Spleen (tissue), 11 donors: ENCODE results near the gene XPNPEP1. TPM values are rescaled to one million over a fixed set of nuclear protein-coding genes. Genes with fewer than 3 reads are reported as not detected.

Source experiments
- DNase-seq: peaks from one replicate; pipeline ENCODE4 v3.0.0-alpha.2; 2020
- H3K27ac ChIP-seq, 8 donors: fragments of 200-600 bp; sonication (generic) in 7 of 8; 1 replicate in 4 of 8; 2 replicates in 4 of 8; pipeline versions ENCODE4 v1.5.0 to v1.8.0; 2016 to 2021; ENCODE audit warnings: inconsistent platforms in 4 of 8, mild to moderate bottlenecking in 4 of 8, moderate library complexity in 1 of 8
- H3K27me3 ChIP-seq, 7 donors: fragments of 200-600 bp; sonication (generic) in 6 of 7; replicated peaks in 1 of 7; 1 replicate in 4 of 7; 2 replicates in 3 of 7; pipeline versions ENCODE4 v1.5.0 to v1.8.0; 2016 to 2021; ENCODE audit warnings: inconsistent platforms in 3 of 7, mild to moderate bottlenecking in 1 of 7
- H3K36me3 ChIP-seq, 6 donors: fragments of 200-600 bp; sonication (generic) in 5 of 6; 1 replicate in 4 of 6; 2 replicates in 2 of 6; pipeline versions ENCODE4 v1.5.0 to v1.8.0; 2016 to 2021; ENCODE audit warnings: inconsistent platforms in 2 of 6
- H3K4me1 ChIP-seq, 6 donors: fragments of 200-600 bp; sonication (generic) in 5 of 6; 1 replicate in 3 of 6; 2 replicates in 3 of 6; pipeline versions ENCODE4 v1.5.0 to v1.8.0; 2016 to 2021; ENCODE audit warnings: inconsistent platforms in 3 of 6
- H3K4me3 ChIP-seq, 8 donors: fragments of 200-600 bp; sonication (generic) in 7 of 8; 1 replicate in 4 of 8; 2 replicates in 4 of 8; pipeline versions ENCODE4 v1.5.0 to v1.8.0; 2016 to 2021; ENCODE audit warnings: inconsistent platforms in 4 of 8, mild to moderate bottlenecking in 4 of 8, moderate library complexity in 2 of 8
- H3K9me3 ChIP-seq, 8 donors: fragments of 200-600 bp; sonication (generic) in 7 of 8; 1 replicate in 4 of 8; 2 replicates in 4 of 8; pipeline versions ENCODE4 v1.5.0 to v1.8.0; 2016 to 2021; ENCODE audit warnings: inconsistent platforms in 4 of 8
- CTCF ChIP-seq, 11 experiments: fragments of 200-600 bp in 7 of 11; fragments of 450-650 bp in 4 of 11; sonication (generic) in 4 of 11; IDR thresholded peaks in 8 of 11; conservative IDR thresholded peaks in 3 of 11; 1 replicate in 7 of 11; 2 replicates in 4 of 11; pipeline versions ENCODE4 v1.4.0 to v1.8.0; 2016 to 2021; ENCODE audit warnings: antibody characterized with exemption in 11 of 11, inconsistent platforms in 4 of 11, mild to moderate bottlenecking in 1 of 11
- POLR2A ChIP-seq, 3 donors: fragments of 450-650 bp; IDR thresholded peaks; one replicate each; pipeline ENCODE4 v1.5.1; 2017; ENCODE audit warnings: antibody characterized with exemption in 3 of 3, mild to moderate bottlenecking in 1 of 3
- POLR2AphosphoS5 ChIP-seq, 3 donors: sonication (generic); formaldehyde crosslinking; IDR thresholded peaks; one replicate each; pipeline ENCODE4 v1.5.1; 2017; ENCODE audit warnings: antibody characterized with exemption in 3 of 3
- WGBS, 5 donors: extraction: QIAGEN DNeasy Blood & Tissue Kit in 3 of 5; methylation state at CpG; one replicate each; pipeline versions ENCODE4 v1.1.5 to v1.1.7; 2013 to 2018; 5-methylcytosine and 5-hydroxymethylcytosine counted together
- intact Hi-C: fragments of 100-400 bp; cut with DNase I; formaldehyde crosslinking; loops from one replicate; pipeline ENCODE4 v1.15.0; 2023; ENCODE audit warnings: low total_unique reads
- polyA plus RNA-seq, 3 donors: library from polyadenylated mRNA; stranded (reverse); fragments of 200-250 nt; gene quantifications; one replicate each; pipeline ENCODE4 v1.2.1, GENCODE V29; 2013
- total RNA-seq, 7 donors: library from RNA; depleted of rRNA in 3 of 7; stranded (reverse); fragments of >200 nt in 3 of 7; fragmentation: NEBNext Ultra II Directional in 4 of 7; extraction: Animal tissue kit (Norgen Biotek cat#: 25700) in 4 of 7; gene quantifications; one replicate each; pipeline versions ENCODE4 v1.1.0 to v1.2.1, GENCODE V29; 2016 to 2021
- donor health status: healthy with polysubstance abuse.
- donor health status: DM: no; HTN: no; CAD: no; lungs with moderate emphysema.
- donor health status: DM: no; HTN: no; CAD: no.
- donor health status: Bipolar disorder and iron deficiency.
- donor health status: healthy.
- donor health status: DM: no; HTN: no; CAD: no.
- donor health status: DM: yes; HTN: yes; CAD: no.

The XPNPEP1 gene
- total and polyA plus RNA-seq, 10 donors = 23.1 to 97.1 (median 63.7) TPM

GRCh38 chr10:109894516-109894915 lies 28.8 kb downstream of the XPNPEP1 start:
- no peaks in the 10 kb centered on the region for H3K9me3 ChIP-seq
- intact Hi-C loops = no loop called here
- H3K27ac ChIP-seq = peak overlapping the region in 2 of 8 donors; percentile 11 to 25
- H3K4me1 ChIP-seq = peaks cover 0 to 61% (median 30%) of the 10 kb centered on the region in 6 donors
- DNase-seq = no peak
- H3K36me3 ChIP-seq = peaks cover 0 to 75% (median 15%) of the 10 kb centered on the region in 6 donors
- H3K27me3 ChIP-seq = no peaks in the 10 kb centered on the region
- TF ChIP-seq POLR2AphosphoS5 (IDR thresholded peaks at IDR 0.05) (no peak), POLR2A (IDR thresholded peaks at IDR 0.05) (no peak), CTCF (IDR thresholded peaks at IDR 0.05 in 8 of 11, conservative IDR thresholded peaks at IDR 0.05 in 3 of 11) (no peak)
- H3K4me3 ChIP-seq = no peak overlapping the region
- 60 to 75% (median 66%) methylated on average over 5 of the region's 5 CpGs for whole genome bisulfite sequencing, 5 donors

- intact Hi-C loops = no loop called here
- Histone ChIP-seq H3K36me3 (peaks cover 0 to 75% (median 24%) of the 10 kb centered on the region in 6 donors), H3K27me3 (no peaks in the 10 kb centered on the region), H3K27ac (peak overlapping the region in 2 of 8 donors; percentile 19 to 35), H3K4me1 (peaks cover 0 to 50% (median 24%) of the 10 kb centered on the region in 6 donors), H3K9me3 (no peaks in the 10 kb centered on the region), H3K4me3 (no peak overlapping the region)
- no peak for DNase-seq
- WGBS, 5 donors = 75 to 92% (median 83%) methylated on average over 4 of the region's 4 CpGs
- TF ChIP-seq POLR2A (IDR thresholded peaks at IDR 0.05) = no peak
- TF ChIP-seq CTCF (IDR thresholded peaks at IDR 0.05 in 8 of 11, conservative IDR thresholded peaks at IDR 0.05 in 3 of 11) = no peak
- TF ChIP-seq POLR2AphosphoS5 (IDR thresholded peaks at IDR 0.05) = no peak
Measured at GRCh38 chr10:109893386-109893785, 29.9 kb downstream of the XPNPEP1 start.

GRCh38 chr10:109892931-109893330 lies 30.4 kb downstream of the XPNPEP1 start:
- intact Hi-C loops = no loop called here
- Histone ChIP-seq H3K27me3 (no peaks in the 10 kb centered on the region), H3K27ac (peak overlapping the region in 2 of 8 donors; percentile 19 to 35), H3K36me3 (peaks cover 0 to 75% (median 29%) of the 10 kb centered on the region in 6 donors), H3K4me1 (peaks cover 0 to 45% (median 24%) of the 10 kb centered on the region in 6 donors), H3K4me3 (no peak overlapping the region), H3K9me3 (no peaks in the 10 kb centered on the region)
- WGBS, 5 donors = 84 to 95% (median 91%) methylated on average over 9 of the region's 9 CpGs
- DNase-seq = no peak
- no peak for TF ChIP-seq CTCF (IDR thresholded peaks at IDR 0.05 in 8 of 11, conservative IDR thresholded peaks at IDR 0.05 in 3 of 11)

GRCh38 chr10:109892117-109892516 lies 31.2 kb downstream of the XPNPEP1 start:
- no peak for DNase-seq
- H3K9me3 ChIP-seq = no peaks in the 10 kb centered on the region
- no peaks in the 10 kb centered on the region for H3K27me3 ChIP-seq
- H3K27ac ChIP-seq = peak overlapping the region in 1 of 8 donors; percentile 23
- TF ChIP-seq POLR2A (IDR thresholded peaks at IDR 0.05) (no peak), CTCF (IDR thresholded peaks at IDR 0.05 in 8 of 11, conservative IDR thresholded peaks at IDR 0.05 in 3 of 11) (no peak), POLR2AphosphoS5 (IDR thresholded peaks at IDR 0.05) (no peak)
- no peak overlapping the region for H3K4me3 ChIP-seq
- WGBS, 5 donors = 59 to 71% (median 68%) methylated on average over 4 of the region's 4 CpGs
- H3K36me3 ChIP-seq = peaks cover 0 to 77% (median 37%) of the 10 kb centered on the region in 6 donors
- intact Hi-C loops = no loop called here
- H3K4me1 ChIP-seq = peaks cover 0 to 44% (median 24%) of the 10 kb centered on the region in 6 donors
